Esophagus squamous epithelium (tissue), 4 donors: Measurements from ENCODE around the gene PLA2G2A.
"Not testable (repeated sequence)": the region's sequence is repeated elsewhere in the genome, so short reads cannot be mapped to it uniquely, and the experiment has no call there.

Experiments
- CTCF ChIP-seq, 6 experiments: fragments of 450-650 bp in 4 of 6; fragments of 200-600 bp in 2 of 6; sonication (generic) in 2 of 6; IDR thresholded peaks; one replicate each; pipeline ENCODE4 v1.5.1; 2016 to 2019; ENCODE audit warnings: antibody characterized with exemption in 6 of 6, mild to moderate bottlenecking in 4 of 6, moderate library complexity in 4 of 6
- POLR2A ChIP-seq, 4 donors: fragments of 450-650 bp; IDR thresholded peaks; one replicate each; pipeline ENCODE4 v1.6.1; 2017; ENCODE audit warnings: antibody characterized with exemption in 4 of 4, mild to moderate bottlenecking in 4 of 4, moderate library complexity in 3 of 4

GRCh38 chr1:19990182-19990582, 10.8 kb upstream of the PLA2G2A start:
- not testable (repeated sequence) for TF ChIP-seq CTCF, POLR2A (IDR thresholded peaks at IDR 0.05)
